Activated T-cell treated with anti-CD3 and anti-CD28 coated beads, Interleukin-2, amount 50 U/mL, for 72 hours (primary cell): ENCODE data around the gene PSME3. TPM values are rescaled to one million over a fixed set of nuclear protein-coding genes. Genes with fewer than 3 reads are reported as not detected.
"Not testable (repeated sequence)": the region's sequence is repeated elsewhere in the genome, so short reads cannot be mapped to it uniquely, and the experiment has no call there.

ENCODE experiments used
- ATAC-seq, 2 donors: fragments of 150-1000 bp; cut with Tn5 transposase; replicated peaks in 1 of 2; 2 replicates each; pipeline ENCODE4 v1.10.0; 2021; ENCODE audit warnings: moderate library complexity in 2 of 2, mild to moderate bottlenecking in 1 of 2
- DNase-seq, 2 donors: peaks; one replicate each; pipeline ENCODE4 v3.0.0; 2021 to 2022; ENCODE audit warnings: mixed read lengths in 1 of 2
- H3K27ac Mint-ChIP-seq: one replicate; pipeline ENCODE4 v1.8.0; 2022; ENCODE audit warnings: mild to moderate bottlenecking, moderate library complexity, mixed read lengths
- H3K27me3 Mint-ChIP-seq: one replicate; pipeline ENCODE4 v1.8.0; 2022; ENCODE audit warnings: low read depth, mixed read lengths
- H3K36me3 Mint-ChIP-seq, 2 donors: one replicate each; pipeline ENCODE4 v1.8.0; 2022; ENCODE audit warnings: mixed read lengths in 2 of 2, mild to moderate bottlenecking in 1 of 2; ENCODE audit not compliant: insufficient read depth in 2 of 2
- H3K4me1 Mint-ChIP-seq: one replicate; pipeline ENCODE4 v1.8.0; 2022; ENCODE audit warnings: low read depth, mixed read lengths
- H3K4me3 Mint-ChIP-seq, 2 donors: one replicate each; pipeline ENCODE4 v1.8.0; 2022; ENCODE audit warnings: mild to moderate bottlenecking in 2 of 2, mixed read lengths in 2 of 2, moderate library complexity in 2 of 2
- H3K9me3 Mint-ChIP-seq, 2 donors: one replicate each; pipeline ENCODE4 v1.8.0; 2022; ENCODE audit warnings: mixed read lengths in 2 of 2
- total RNA-seq, 2 donors: library from RNA; stranded (reverse); gene quantifications; one replicate each; pipeline ENCODE4 v1.2.3, GENCODE V29; 2022

The PSME3 gene
- total RNA-seq, 2 donors from 2014 or later: 87.4 to 91.2 TPM

- no peak for ATAC-seq
- DNase-seq: no peak
- no peaks in the 10 kb centered on the region for H3K36me3 Mint-ChIP-seq
- no peaks in the 10 kb centered on the region for H3K9me3 Mint-ChIP-seq
- H3K4me1 Mint-ChIP-seq: no peaks in the 10 kb centered on the region
- peaks cover 24% of the 10 kb centered on the region for H3K27me3 Mint-ChIP-seq
- no peak overlapping the region for H3K27ac Mint-ChIP-seq
- H3K4me3 Mint-ChIP-seq: no peak overlapping the region
Observed at GRCh38 chr17:42880776-42881310, 47.6 kb downstream of the PSME3 start.

- not testable (repeated sequence) for ATAC-seq
Observed at GRCh38 chr17:42881706-42882105, 48.5 kb downstream of the PSME3 start.

GRCh38 chr17:42882166-42882565 is 49.0 kb downstream of the PSME3 start:
- no peak for DNase-seq
- H3K27ac Mint-ChIP-seq: no peak overlapping the region
- H3K4me1 Mint-ChIP-seq: no peaks in the 10 kb centered on the region
- peaks cover 19% of the 10 kb centered on the region for H3K27me3 Mint-ChIP-seq
- H3K36me3 Mint-ChIP-seq: no peaks in the 10 kb centered on the region
- no peaks in the 10 kb centered on the region for H3K9me3 Mint-ChIP-seq
- ATAC-seq: no peak
- H3K4me3 Mint-ChIP-seq: no peak overlapping the region

More at GRCh38 chr17:42881706-42882105, 48.5 kb downstream of the PSME3 start:
- H3K4me3 Mint-ChIP-seq, H3K27ac Mint-ChIP-seq, H3K4me1 Mint-ChIP-seq, H3K9me3 Mint-ChIP-seq, H3K36me3 Mint-ChIP-seq, DNase-seq: not testable (repeated sequence)
- H3K27me3 Mint-ChIP-seq: peaks cover 23% of the 10 kb centered on the region

- H3K4me1 Mint-ChIP-seq: no peaks in the 10 kb centered on the region
- H3K27me3 Mint-ChIP-seq: peaks cover 8% of the 10 kb centered on the region
- DNase-seq: no peak
- no peak for ATAC-seq
- no peaks in the 10 kb centered on the region for H3K36me3 Mint-ChIP-seq
- no peak overlapping the region for H3K4me3 Mint-ChIP-seq
- no peak overlapping the region for H3K27ac Mint-ChIP-seq
- H3K9me3 Mint-ChIP-seq: no peaks in the 10 kb centered on the region
Observed at GRCh38 chr17:42883802-42884558, 50.8 kb downstream of the PSME3 start.

- H3K4me3 Mint-ChIP-seq, H3K36me3 Mint-ChIP-seq, DNase-seq, H3K4me1 Mint-ChIP-seq, H3K27ac Mint-ChIP-seq, H3K9me3 Mint-ChIP-seq, H3K27me3 Mint-ChIP-seq, ATAC-seq: not testable (repeated sequence)
Observed at GRCh38 chr17:42885806-42886205, 52.6 kb downstream of the PSME3 start.

- Mint-ChIP-seq H3K4me1 (no peaks in the 10 kb centered on the region), H3K36me3 (no peaks in the 10 kb centered on the region), H3K4me3 (no peak overlapping the region), H3K27ac (no peak overlapping the region), H3K27me3 (no peaks in the 10 kb centered on the region), H3K9me3 (no peaks in the 10 kb centered on the region)
- ATAC-seq (no peak), DNase-seq (no peak)
Observed at GRCh38 chr17:42886283-42887176, 53.3 kb downstream of the PSME3 start.

- H3K9me3 Mint-ChIP-seq: no peaks in the 10 kb centered on the region
- H3K4me1 Mint-ChIP-seq: no peaks in the 10 kb centered on the region
- no peak for DNase-seq
- no peak overlapping the region for H3K27ac Mint-ChIP-seq
- no peak overlapping the region for H3K4me3 Mint-ChIP-seq
- H3K27me3 Mint-ChIP-seq: peaks cover 16% of the 10 kb centered on the region
- ATAC-seq: no peak
- no peaks in the 10 kb centered on the region for H3K36me3 Mint-ChIP-seq
Observed at GRCh38 chr17:42889809-42890208, 56.6 kb downstream of the PSME3 start.

- H3K4me1 Mint-ChIP-seq: no peaks in the 10 kb centered on the region
- H3K27ac Mint-ChIP-seq: no peak overlapping the region
- ATAC-seq (no peak), DNase-seq (no peak)
- no peaks in the 10 kb centered on the region for H3K9me3 Mint-ChIP-seq
- H3K4me3 Mint-ChIP-seq: no peak overlapping the region
- no peaks in the 10 kb centered on the region for H3K36me3 Mint-ChIP-seq
- H3K27me3 Mint-ChIP-seq: peaks cover 16% of the 10 kb centered on the region
Observed at GRCh38 chr17:42891539-42892152, 58.4 kb downstream of the PSME3 start.

- no peak for DNase-seq
- Mint-ChIP-seq H3K27me3 (peaks cover 16% of the 10 kb centered on the region), H3K4me1 (no peaks in the 10 kb centered on the region), H3K9me3 (no peaks in the 10 kb centered on the region), H3K4me3 (no peak overlapping the region), H3K36me3 (no peaks in the 10 kb centered on the region), H3K27ac (no peak overlapping the region)
- no peak for ATAC-seq
Observed at GRCh38 chr17:42893359-42893758, 60.2 kb downstream of the PSME3 start.

Other genes starting within 250 kb of the PSME3 start
- gene RETREG3, start 224.0 kb upstream of the PSME3 start, total RNA-seq: 10 to 100 TPM; 41.5 to 42.6 TPM
- 10 to 100 TPM; 42.3 to 51.5 TPM for gene TUBG1, start 223.7 kb upstream of the PSME3 start, total RNA-seq
- 10 to 100 TPM in 1 of 2 donors, 1 to 10 TPM in 1; 8.1 to 11.2 TPM for gene TUBG2, start 174.1 kb upstream of the PSME3 start, total RNA-seq
- gene PLEKHH3, start 156.4 kb upstream of the PSME3 start, total RNA-seq: 1 to 10 TPM; 1.2 to 1.9 TPM
- under 1 TPM in 1 of 2 donors, not detected in 1; 0.83 TPM for gene CCR10, start 151.6 kb upstream of the PSME3 start, total RNA-seq
- gene CNTNAP1, start 150.9 kb upstream of the PSME3 start, total RNA-seq: 1 to 10 TPM in 1 of 2 donors, under 1 TPM in 1; 0.53 to 1.3 TPM
- gene EZH1, start 88.4 kb upstream of the PSME3 start, total RNA-seq: 10 to 100 TPM; 40.9 to 45.9 TPM
- not detected for gene RAMP2, start 72.2 kb upstream of the PSME3 start, total RNA-seq
- gene VPS25, start 59.9 kb upstream of the PSME3 start, total RNA-seq: 10 to 100 TPM; 64.4 to 71.6 TPM
- gene WNK4, start 52.8 kb upstream of the PSME3 start, total RNA-seq: 1 to 10 TPM; 1.0 to 1.1 TPM
- gene COA3, start 34.7 kb upstream of the PSME3 start, total RNA-seq: 10 to 100 TPM; 21.9 to 23.9 TPM
- under 1 TPM; 0.22 to 0.32 TPM for gene CNTD1, start 34.5 kb upstream of the PSME3 start, total RNA-seq
- 100 to 1,000 TPM in 1 of 2 donors, 10 to 100 TPM in 1; 98.4 to 100 TPM for gene BECN1, start 9.1 kb upstream of the PSME3 start, total RNA-seq
- 10 to 100 TPM in 1 of 2 donors, 1 to 10 TPM in 1; 8.8 to 11.5 TPM for gene AOC2, start 11.2 kb downstream of the PSME3 start, total RNA-seq
- 1 to 10 TPM; 6.8 to 9.4 TPM for gene AOC3, start 17.8 kb downstream of the PSME3 start, total RNA-seq
- gene G6PC1, start 67.4 kb downstream of the PSME3 start, total RNA-seq: not detected
- 10 to 100 TPM; 50.7 to 52.2 TPM for gene AARSD1, start 131.1 kb downstream of the PSME3 start, total RNA-seq
- gene PTGES3L, start 146.7 kb downstream of the PSME3 start, total RNA-seq: under 1 TPM; 0.36 to 0.95 TPM
- gene RUNDC1, start 147.2 kb downstream of the PSME3 start, total RNA-seq: 10 to 100 TPM in 1 of 2 donors, 1 to 10 TPM in 1; 10.0 to 11.5 TPM
- 1,000 to 10,000 TPM; 1,142 to 1,191 TPM for gene RPL27, start 165.0 kb downstream of the PSME3 start, total RNA-seq
- gene IFI35, start 173.4 kb downstream of the PSME3 start, total RNA-seq: 10 to 100 TPM; 28.3 to 63.3 TPM
- 10 to 100 TPM; 13.2 to 23.2 TPM for gene VAT1, start 189.0 kb downstream of the PSME3 start, total RNA-seq
- gene RND2, start 191.8 kb downstream of the PSME3 start, total RNA-seq: not detected